Spleen (tissue), 11 donors: Measurements from ENCODE around the gene CTAGE8. TPM values are rescaled to one million over a fixed set of nuclear protein-coding genes. Genes with fewer than 3 reads are reported as not detected.
"Not testable (repeated sequence)": the region's sequence is repeated elsewhere in the genome, so short reads cannot be mapped to it uniquely, and the experiment has no call there.

ENCODE experiments used
- DNase-seq: peaks from one replicate; pipeline ENCODE4 v3.0.0-alpha.2; 2020
- H3K27ac ChIP-seq, 8 donors: fragments of 200-600 bp; sonication (generic) in 7 of 8; 1 replicate in 4 of 8; 2 replicates in 4 of 8; pipeline versions ENCODE4 v1.5.0 to v1.8.0; 2016 to 2021; ENCODE audit warnings: inconsistent platforms in 4 of 8, mild to moderate bottlenecking in 4 of 8, moderate library complexity in 1 of 8
- H3K27me3 ChIP-seq, 7 donors: fragments of 200-600 bp; sonication (generic) in 6 of 7; replicated peaks in 1 of 7; 1 replicate in 4 of 7; 2 replicates in 3 of 7; pipeline versions ENCODE4 v1.5.0 to v1.8.0; 2016 to 2021; ENCODE audit warnings: inconsistent platforms in 3 of 7, mild to moderate bottlenecking in 1 of 7
- H3K36me3 ChIP-seq, 6 donors: fragments of 200-600 bp; sonication (generic) in 5 of 6; 1 replicate in 4 of 6; 2 replicates in 2 of 6; pipeline versions ENCODE4 v1.5.0 to v1.8.0; 2016 to 2021; ENCODE audit warnings: inconsistent platforms in 2 of 6
- H3K4me1 ChIP-seq, 6 donors: fragments of 200-600 bp; sonication (generic) in 5 of 6; 1 replicate in 3 of 6; 2 replicates in 3 of 6; pipeline versions ENCODE4 v1.5.0 to v1.8.0; 2016 to 2021; ENCODE audit warnings: inconsistent platforms in 3 of 6
- H3K4me3 ChIP-seq, 8 donors: fragments of 200-600 bp; sonication (generic) in 7 of 8; 1 replicate in 4 of 8; 2 replicates in 4 of 8; pipeline versions ENCODE4 v1.5.0 to v1.8.0; 2016 to 2021; ENCODE audit warnings: inconsistent platforms in 4 of 8, mild to moderate bottlenecking in 4 of 8, moderate library complexity in 2 of 8
- H3K9me3 ChIP-seq, 8 donors: fragments of 200-600 bp; sonication (generic) in 7 of 8; 1 replicate in 4 of 8; 2 replicates in 4 of 8; pipeline versions ENCODE4 v1.5.0 to v1.8.0; 2016 to 2021; ENCODE audit warnings: inconsistent platforms in 4 of 8
- POLR2A ChIP-seq, 3 donors: fragments of 450-650 bp; IDR thresholded peaks; one replicate each; pipeline ENCODE4 v1.5.1; 2017; ENCODE audit warnings: antibody characterized with exemption in 3 of 3, mild to moderate bottlenecking in 1 of 3
- POLR2AphosphoS5 ChIP-seq, 3 donors: sonication (generic); formaldehyde crosslinking; IDR thresholded peaks; one replicate each; pipeline ENCODE4 v1.5.1; 2017; ENCODE audit warnings: antibody characterized with exemption in 3 of 3
- WGBS, 5 donors: extraction: QIAGEN DNeasy Blood & Tissue Kit in 3 of 5; methylation state at CpG; one replicate each; pipeline versions ENCODE4 v1.1.5 to v1.1.7; 2013 to 2018; 5-methylcytosine and 5-hydroxymethylcytosine counted together
- intact Hi-C: fragments of 100-400 bp; cut with DNase I; formaldehyde crosslinking; loops from one replicate; pipeline ENCODE4 v1.15.0; 2023; ENCODE audit warnings: low total_unique reads
- polyA plus RNA-seq, 3 donors: library from polyadenylated mRNA; stranded (reverse); fragments of 200-250 nt; gene quantifications; one replicate each; pipeline ENCODE4 v1.2.1, GENCODE V29; 2013
- total RNA-seq, 7 donors: library from RNA; depleted of rRNA in 3 of 7; stranded (reverse); fragments of >200 nt in 3 of 7; fragmentation: NEBNext Ultra II Directional in 4 of 7; extraction: Animal tissue kit (Norgen Biotek cat#: 25700) in 4 of 7; gene quantifications; one replicate each; pipeline versions ENCODE4 v1.1.0 to v1.2.1, GENCODE V29; 2016 to 2021
- TF ChIP-seq, protein P1 (sequence below), 11 experiments: fragments of 200-600 bp in 7 of 11; fragments of 450-650 bp in 4 of 11; sonication (generic) in 4 of 11; IDR thresholded peaks in 8 of 11; conservative IDR thresholded peaks in 3 of 11; 1 replicate in 7 of 11; 2 replicates in 4 of 11; pipeline versions ENCODE4 v1.4.0 to v1.8.0; 2016 to 2021; ENCODE audit warnings: antibody characterized with exemption in 11 of 11, inconsistent platforms in 4 of 11, mild to moderate bottlenecking in 1 of 11
- donor health status: healthy with polysubstance abuse.
- donor health status: DM: no; HTN: no; CAD: no; lungs with moderate emphysema.
- donor health status: DM: no; HTN: no; CAD: no.
- donor health status: Bipolar disorder and iron deficiency.
- donor health status: healthy.
- donor health status: DM: no; HTN: no; CAD: no.
- donor health status: DM: yes; HTN: yes; CAD: no.

The CTAGE8 gene
- total and polyA plus RNA-seq, 10 donors: 0.46 to 2.7 (median 1.1) TPM; not detected in 1

DNA sequence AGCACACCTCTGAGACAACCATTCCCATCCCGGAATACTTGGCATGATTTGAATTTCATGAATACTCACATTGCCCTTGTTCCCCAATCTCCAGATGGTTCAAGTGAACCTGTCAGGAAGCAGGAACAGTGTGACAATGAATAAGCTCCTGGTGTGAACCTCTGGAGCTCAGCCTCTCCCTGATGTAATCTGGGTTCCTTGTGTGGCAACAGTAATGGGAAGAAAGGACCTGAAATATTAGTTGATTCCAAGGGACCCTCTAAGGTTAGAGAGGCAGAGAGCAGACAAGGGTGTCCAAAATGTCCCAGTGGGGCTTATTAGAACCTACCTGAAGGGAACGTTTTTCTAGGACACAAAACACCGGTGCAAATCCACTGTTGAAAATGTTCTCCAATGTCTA, 13.0 kb downstream of the CTAGE8 start:
- H3K9me3 ChIP-seq: no peaks in the 10 kb centered on the region
- intact Hi-C loops: no loop called here
- TF ChIP-seq, protein P1, sequence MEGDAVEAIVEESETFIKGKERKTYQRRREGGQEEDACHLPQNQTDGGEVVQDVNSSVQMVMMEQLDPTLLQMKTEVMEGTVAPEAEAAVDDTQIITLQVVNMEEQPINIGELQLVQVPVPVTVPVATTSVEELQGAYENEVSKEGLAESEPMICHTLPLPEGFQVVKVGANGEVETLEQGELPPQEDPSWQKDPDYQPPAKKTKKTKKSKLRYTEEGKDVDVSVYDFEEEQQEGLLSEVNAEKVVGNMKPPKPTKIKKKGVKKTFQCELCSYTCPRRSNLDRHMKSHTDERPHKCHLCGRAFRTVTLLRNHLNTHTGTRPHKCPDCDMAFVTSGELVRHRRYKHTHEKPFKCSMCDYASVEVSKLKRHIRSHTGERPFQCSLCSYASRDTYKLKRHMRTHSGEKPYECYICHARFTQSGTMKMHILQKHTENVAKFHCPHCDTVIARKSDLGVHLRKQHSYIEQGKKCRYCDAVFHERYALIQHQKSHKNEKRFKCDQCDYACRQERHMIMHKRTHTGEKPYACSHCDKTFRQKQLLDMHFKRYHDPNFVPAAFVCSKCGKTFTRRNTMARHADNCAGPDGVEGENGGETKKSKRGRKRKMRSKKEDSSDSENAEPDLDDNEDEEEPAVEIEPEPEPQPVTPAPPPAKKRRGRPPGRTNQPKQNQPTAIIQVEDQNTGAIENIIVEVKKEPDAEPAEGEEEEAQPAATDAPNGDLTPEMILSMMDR (IDR thresholded peaks at IDR 0.05 in 8 of 11, conservative IDR thresholded peaks at IDR 0.05 in 3 of 11): no peak
- TF ChIP-seq POLR2A (IDR thresholded peaks at IDR 0.05) (no peak), POLR2AphosphoS5 (IDR thresholded peaks at IDR 0.05) (no peak)
- DNase-seq: no peak
- no peaks in the 10 kb centered on the region for H3K27me3 ChIP-seq
- no peaks in the 10 kb centered on the region for H3K4me1 ChIP-seq
- 68 to 88% (median 79%) methylated on average over 3 of the region's 3 CpGs for WGBS, 5 donors
- no peak overlapping the region for H3K27ac ChIP-seq
- H3K4me3 ChIP-seq: no peak overlapping the region
- no peaks in the 10 kb centered on the region for H3K36me3 ChIP-seq

DNA sequence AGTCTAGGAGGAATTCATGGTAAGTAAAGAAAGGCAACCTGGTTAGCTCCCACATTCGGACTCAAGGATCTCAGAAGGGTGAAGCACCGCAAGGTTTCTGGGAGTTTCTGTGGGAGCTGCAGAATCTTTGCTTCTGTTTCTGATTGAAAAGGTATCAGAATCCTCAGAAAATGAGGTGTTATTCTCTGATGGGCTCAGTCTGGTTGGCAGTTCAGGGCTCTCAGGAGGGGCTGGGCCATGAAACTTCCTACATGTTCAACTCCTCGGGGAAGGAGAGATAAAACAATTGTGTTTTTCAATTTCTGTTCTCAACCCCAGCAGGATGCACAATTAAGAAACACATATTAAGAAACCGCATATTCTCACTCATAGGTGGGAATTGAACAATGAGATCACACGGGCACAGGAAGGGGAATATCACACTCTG, 13.6 kb downstream of the CTAGE8 start:
- Histone ChIP-seq H3K36me3 (no peaks in the 10 kb centered on the region), H3K9me3 (no peaks in the 10 kb centered on the region), H3K4me1 (no peaks in the 10 kb centered on the region), H3K27ac (no peak overlapping the region), H3K4me3 (no peak overlapping the region), H3K27me3 (no peaks in the 10 kb centered on the region)
- 70 to 82% (median 73%) methylated on average over 5 of the region's 5 CpGs for WGBS, 5 donors
- TF ChIP-seq POLR2A (IDR thresholded peaks at IDR 0.05) (no peak), POLR2AphosphoS5 (IDR thresholded peaks at IDR 0.05) (no peak)
- TF ChIP-seq, protein P1 (IDR thresholded peaks at IDR 0.05 in 8 of 11, conservative IDR thresholded peaks at IDR 0.05 in 3 of 11): no peak
- intact Hi-C loops: no loop called here
- no peak for DNase-seq

DNA sequence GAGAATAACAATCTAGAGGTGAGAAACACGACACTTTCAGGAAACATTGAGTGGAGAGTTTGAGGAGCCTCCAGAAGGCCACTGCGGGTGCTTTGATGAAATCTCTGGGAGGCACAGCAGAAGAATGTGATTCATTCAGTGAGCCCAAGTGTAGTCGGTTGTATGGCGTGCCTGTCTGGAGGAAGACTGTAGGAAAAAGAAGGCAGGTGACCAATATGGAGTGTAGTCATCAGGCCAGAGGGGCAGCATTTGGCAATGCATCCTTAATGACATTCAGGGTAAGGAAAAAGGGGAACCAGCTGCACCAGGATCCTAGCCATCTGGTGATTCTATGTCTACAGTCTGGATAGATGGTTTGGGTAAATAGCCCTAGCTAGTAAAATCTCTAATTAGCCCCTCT, 16.8 kb downstream of the CTAGE8 start:
- intact Hi-C loops, H3K4me3 ChIP-seq, H3K4me1 ChIP-seq, H3K9me3 ChIP-seq, H3K27me3 ChIP-seq, H3K36me3 ChIP-seq, DNase-seq, H3K27ac ChIP-seq: not testable (repeated sequence)
- WGBS, 5 donors: no CpG with 5 or more reads among the region's 4 CpGs

DNA sequence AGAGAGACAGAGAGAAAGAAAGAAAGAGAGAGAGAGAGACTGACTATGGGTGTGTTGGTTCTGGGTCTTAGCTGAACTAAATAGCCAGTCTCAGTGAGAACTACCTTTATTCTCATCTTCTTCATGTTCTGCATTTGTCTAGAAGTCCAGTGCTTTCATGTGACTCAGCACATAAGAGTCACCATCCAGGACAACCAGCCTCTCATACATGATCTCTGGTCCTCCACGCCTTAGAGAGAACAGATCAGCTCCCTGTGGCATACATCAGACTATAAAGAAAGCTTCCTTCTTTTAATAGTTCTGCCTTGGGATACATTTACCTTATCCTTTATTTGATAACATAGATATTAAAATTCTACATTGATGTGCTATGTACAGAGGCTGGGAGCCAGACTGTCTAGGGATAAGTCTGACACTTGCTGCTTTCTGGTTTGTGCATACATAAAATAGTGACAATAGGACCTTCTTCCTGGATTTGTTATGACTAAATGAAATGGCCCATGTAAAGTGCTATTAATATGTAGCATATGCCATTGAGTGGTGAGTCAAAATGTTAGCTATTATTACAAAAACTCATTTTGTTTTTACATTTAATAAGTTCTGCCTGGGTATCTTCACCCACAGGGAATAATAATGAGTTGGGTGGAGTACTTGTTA, 21.3 kb downstream of the CTAGE8 start:
- H3K4me3 ChIP-seq, H3K9me3 ChIP-seq, DNase-seq, H3K4me1 ChIP-seq, intact Hi-C loops, H3K27ac ChIP-seq, H3K36me3 ChIP-seq, H3K27me3 ChIP-seq: not testable (repeated sequence)
- no CpG with 5 or more reads among the region's 1 CpG for WGBS, 5 donors

DNA sequence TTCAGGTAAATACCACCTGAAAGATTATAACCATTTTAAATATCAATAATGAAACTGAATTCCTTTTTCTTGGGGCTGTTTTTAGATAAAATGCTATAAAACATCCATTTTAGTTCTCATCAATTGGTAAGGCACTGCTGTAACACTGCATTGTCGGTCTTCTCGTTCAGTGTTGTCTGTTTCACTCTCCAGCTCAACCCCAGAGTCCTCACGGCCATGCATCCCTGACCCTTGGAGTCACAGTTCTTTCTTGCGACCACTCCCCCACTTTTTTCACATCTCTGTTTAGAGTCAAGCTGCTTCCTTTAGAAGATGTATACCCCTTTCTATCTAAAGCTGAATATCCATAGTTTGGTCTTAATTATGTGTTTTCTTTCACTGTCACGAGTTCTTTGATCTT, 22.1 kb downstream of the CTAGE8 start:
- H3K27me3 ChIP-seq, DNase-seq, H3K36me3 ChIP-seq, H3K4me3 ChIP-seq, H3K27ac ChIP-seq, H3K9me3 ChIP-seq, intact Hi-C loops, H3K4me1 ChIP-seq: not testable (repeated sequence)
- 83% methylated on average over 1 of the region's 5 CpGs; no CpG with 5 or more reads in 4 of the 5 donors for WGBS, 5 donors

DNA sequence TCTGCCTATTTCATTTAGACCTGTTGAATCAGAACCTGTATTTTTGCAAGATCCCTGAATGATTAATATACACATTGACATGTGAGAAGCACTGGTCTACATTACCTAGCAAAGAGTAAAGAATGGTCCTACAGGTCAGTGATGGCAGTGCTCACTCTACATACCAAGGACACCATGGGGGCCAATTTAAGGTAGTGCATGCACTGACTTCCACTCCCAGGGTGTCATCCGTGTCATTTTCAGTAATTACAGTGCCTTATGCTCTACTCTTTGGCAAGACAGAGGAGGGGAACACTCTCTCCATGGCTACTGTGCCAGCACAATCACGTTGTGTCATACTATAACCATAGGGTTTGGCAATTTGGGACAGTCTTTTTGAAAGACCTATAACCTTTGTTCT, 23.7 kb downstream of the CTAGE8 start:
- H3K4me3 ChIP-seq, DNase-seq, H3K4me1 ChIP-seq, H3K36me3 ChIP-seq, H3K27me3 ChIP-seq, H3K27ac ChIP-seq, intact Hi-C loops, H3K9me3 ChIP-seq: not testable (repeated sequence)
- no CpG with 5 or more reads among the region's 2 CpGs for WGBS, 5 donors

DNA sequence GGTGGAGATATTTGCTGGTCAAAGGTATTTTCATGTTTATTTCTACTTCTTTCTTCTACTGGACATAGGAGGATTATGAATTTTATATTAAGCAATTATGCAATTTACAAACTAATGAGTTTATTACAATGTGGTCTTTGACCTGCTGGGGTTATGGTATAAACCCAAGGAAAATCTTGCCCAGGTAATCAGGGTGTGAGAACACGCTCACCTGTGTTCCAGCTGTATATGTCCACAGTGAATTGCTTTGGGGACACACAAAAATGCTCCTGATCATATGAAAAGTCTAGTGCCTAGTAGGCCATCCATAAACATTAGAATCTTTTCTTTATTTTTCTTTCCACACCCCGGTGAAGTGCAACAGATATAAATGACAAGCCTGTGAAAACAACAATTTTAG, 29.7 kb downstream of the CTAGE8 start, which contains the start of gene OR2A42:
Gene OR2A42, minus strand, starts transcription at position 241 of the 400 bp plus-strand sequence. CDS start 6,762 bp downstream, outside the sequence.
- H3K4me3 ChIP-seq, H3K27me3 ChIP-seq, DNase-seq, intact Hi-C loops, H3K4me1 ChIP-seq, H3K9me3 ChIP-seq, H3K36me3 ChIP-seq, H3K27ac ChIP-seq: not testable (repeated sequence)
- WGBS, 5 donors: 83 to 100% (median 93%) methylated on average over 1 of the region's 2 CpGs

- intact Hi-C loops, H3K36me3 ChIP-seq, H3K27me3 ChIP-seq, H3K9me3 ChIP-seq, H3K27ac ChIP-seq, H3K4me1 ChIP-seq, H3K4me3 ChIP-seq, DNase-seq: not testable (repeated sequence)
- 89 to 100% (median 94%) methylated on average over 1 to 2 of the region's 2 CpGs for WGBS, 5 donors
These were observed 30.5 kb downstream of the CTAGE8 start for GRCh38 chr7:144238530-144239082.

- H3K36me3 ChIP-seq, H3K4me3 ChIP-seq, H3K9me3 ChIP-seq, intact Hi-C loops, H3K27me3 ChIP-seq, H3K27ac ChIP-seq, H3K4me1 ChIP-seq, DNase-seq: not testable (repeated sequence)
- whole genome bisulfite sequencing, 5 donors: 65 to 97% (median 88%) methylated on average over 1 of the region's 1 CpG
These were observed 36.0 kb downstream of the CTAGE8 start for GRCh38 chr7:144233039-144233438.
